OCI-LY7 (cell line): ENCODE results near the gene LAMC1. TPM values are rescaled to one million over a fixed set of nuclear protein-coding genes. Genes with fewer than 3 reads are reported as not detected.

Source experiments
- BruUV-seq: library from RNA; stranded (reverse); fragments of 400-500 nt; replicated peaks from 2 replicates; lab custom pipeline; 2021; lab: Mats Ljungman, UMichigan
- CTCF ChIA-PET: fragments of 300-600 bp; sonication (Branson Sonifier 250); formaldehyde crosslinking; loops from one replicate; lab custom pipeline; 2022; ENCODE audit warnings: antibody characterized with exemption; ENCODE audit not compliant: unreplicated experiment; lab: Charles Lee
- POLR2A ChIA-PET: fragments of 300-600 bp; sonication (Branson Sonifier 250); formaldehyde crosslinking; loops from one replicate; lab custom pipeline; 2022; ENCODE audit warnings: antibody characterized with exemption; lab: Charles Lee
- DNase-seq: peaks from one replicate; pipeline ENCODE4 v3.0.0-alpha.2; 2015; ENCODE audit warnings: low spot score
- H2AFZ ChIP-seq: fragments of 200-600 bp; sonication (generic), shearing (Covaris generic); 2 replicates; pipeline ENCODE4 v1.6.1; 2014; ENCODE audit warnings: mild to moderate bottlenecking, antibody characterized with exemption, low read length, moderate library complexity
- H3K27ac ChIP-seq: fragments of 200-600 bp; sonication (generic); 2 replicates; pipeline ENCODE4 v1.5.1; 2014; ENCODE audit warnings: mixed run types, low read depth, mild to moderate bottlenecking, moderate library complexity, low read length, inconsistent platforms; ENCODE audit not compliant: poor library complexity, severe bottlenecking
- H3K36me3 ChIP-seq: fragments of 200-600 bp; sonication (generic); 2 replicates; pipeline ENCODE4 v1.6.1; 2014; ENCODE audit warnings: mild to moderate bottlenecking, antibody characterized with exemption, low read length, moderate library complexity, mixed read lengths; ENCODE audit not compliant: insufficient read depth
- H3K4me1 ChIP-seq: fragments of 200-600 bp; sonication (generic); 2 replicates; pipeline ENCODE4 v1.5.1; 2014; ENCODE audit warnings: mild to moderate bottlenecking, low read length; ENCODE audit not compliant: insufficient read depth, poor library complexity, severe bottlenecking
- H3K4me2 ChIP-seq: fragments of 200-600 bp; sonication (generic); 2 replicates; pipeline ENCODE4 v1.6.1; 2014; ENCODE audit warnings: mild to moderate bottlenecking, low read length
- H3K4me3 ChIP-seq: fragments of 200-600 bp; sonication (generic); 2 replicates; pipeline ENCODE4 v1.5.1; 2014; ENCODE audit warnings: mild to moderate bottlenecking, low read depth, low read length; ENCODE audit not compliant: poor library complexity, severe bottlenecking
- H3K79me2 ChIP-seq: fragments of 200-600 bp; sonication (generic); 2 replicates; pipeline ENCODE4 v1.6.1; 2016; ENCODE audit warnings: low read depth, mild to moderate bottlenecking, low read length, moderate library complexity, mixed read lengths; ENCODE audit not compliant: insufficient read depth
- H3K9me2 ChIP-seq: fragments of 200-600 bp; sonication (generic); 2 replicates; pipeline ENCODE4 v1.6.1; 2016; ENCODE audit warnings: mild to moderate bottlenecking, low read length, mixed read lengths; ENCODE audit not compliant: insufficient read depth
- H3K9me3 ChIP-seq: fragments of 200-600 bp; sonication (generic); 2 replicates; pipeline ENCODE4 v1.6.1; 2014; ENCODE audit warnings: mild to moderate bottlenecking, mixed run types, low read length, mixed read lengths
- H4K20me1 ChIP-seq: fragments of 200-600 bp; sonication (generic); 2 replicates; pipeline ENCODE4 v1.6.1; 2014; ENCODE audit warnings: mild to moderate bottlenecking, antibody characterized with exemption, low read length, moderate library complexity, mixed read lengths; ENCODE audit not compliant: insufficient read depth
- CTCF ChIP-seq: fragments of 200-600 bp; sonication (generic); conservative IDR thresholded peaks from 2 replicates; pipeline ENCODE4 v1.5.1; 2014; ENCODE audit warnings: mild to moderate bottlenecking, antibody characterized with exemption, low read length, moderate library complexity, mixed read lengths
- EZH2phosphoT487 ChIP-seq: fragments of 200-600 bp; sonication (generic); IDR thresholded peaks from 2 replicates; pipeline ENCODE4 v1.6.1; 2018; ENCODE audit warnings: low read depth, borderline replicate concordance, mild to moderate bottlenecking, mixed run types, antibody characterized with exemption, low read length, moderate library complexity, mixed read lengths
- intact Hi-C: fragments of 100-400 bp; cut with micrococcal nuclease; formaldehyde crosslinking; loops from one replicate; pipeline ENCODE4 v1.10.0; 2022; ENCODE audit not compliant: unreplicated experiment
- total RNA-seq, 2 experiments: library from RNA; depleted of rRNA in 1 of 2; stranded (reverse); fragments of >200 nt in 1 of 2; shearing (Covaris generic) in 1 of 2; gene quantifications; 2 replicates each; pipeline ENCODE4 v1.2.3, GENCODE V29; 2014 to 2022

Gene LAMC1
- total RNA-seq, 2 experiments from 2014 or later: 24.2 to 42.1 TPM

- no peak overlapping the region for H2AFZ ChIP-seq
- TF ChIP-seq EZH2phosphoT487 (no peak), CTCF (no peak)
- DNase-seq: no peak
- peaks cover 5% of the 10 kb centered on the region; the same call in 1 of the 2 replicates for H4K20me1 ChIP-seq
- H3K27ac ChIP-seq: no peak overlapping the region
- ChIA-PET CTCF (interaction anchor here (0.6 kb wide), 1 partner anchor 34 kb away, joined by 4 read pairs; no protein-coding TSS in a partner anchor), POLR2A (interaction anchor here (0.6 to 1.5 kb wide), 5 partner anchors 13 to 327 kb away, joined by 3 to 5 read pairs (median 3); no protein-coding TSS in a partner anchor)
- H3K4me2 ChIP-seq: no peak overlapping the region; the same call in 1 of the 2 replicates
- no peaks in the 10 kb centered on the region for H3K36me3 ChIP-seq
- H3K4me1 ChIP-seq: peaks cover 7% of the 10 kb centered on the region
- no peak overlapping the region for H3K4me3 ChIP-seq
- no peaks in the 10 kb centered on the region for H3K9me3 ChIP-seq
- H3K9me2 ChIP-seq: no peaks in the 10 kb centered on the region
- intact Hi-C loops: no loop called here
- no peaks in the 10 kb centered on the region for H3K79me2 ChIP-seq
- no TSS peak for BruUV-seq
Measured at GRCh38 chr1:183090391-183091006, 67.3 kb downstream of the LAMC1 start.

GRCh38 chr1:183091181-183091580, 68.0 kb downstream of the LAMC1 start:
- H3K4me1 ChIP-seq: peaks cover 7% of the 10 kb centered on the region
- no peak overlapping the region for H2AFZ ChIP-seq
- no peak for DNase-seq
- no peaks in the 10 kb centered on the region for H3K9me3 ChIP-seq
- H3K36me3 ChIP-seq: no peaks in the 10 kb centered on the region
- H3K4me3 ChIP-seq: no peak overlapping the region
- no peak overlapping the region; the same call in 1 of the 2 replicates for H3K4me2 ChIP-seq
- CTCF ChIA-PET: no interaction called here
- H3K79me2 ChIP-seq: no peaks in the 10 kb centered on the region
- H4K20me1 ChIP-seq: peaks cover 5% of the 10 kb centered on the region; the same call in 1 of the 2 replicates
- no peak overlapping the region for H3K27ac ChIP-seq
- intact Hi-C loops: no loop called here
- no peaks in the 10 kb centered on the region for H3K9me2 ChIP-seq
- no TSS peak for BruUV-seq
- TF ChIP-seq EZH2phosphoT487 (no peak), CTCF (no peak)
- POLR2A ChIA-PET: interaction anchor here (0.6 to 1.5 kb wide), 5 partner anchors 14 to 328 kb away, joined by 3 to 5 read pairs (median 3); no protein-coding TSS in a partner anchor

GRCh38 chr1:183092350-183092749, 69.1 kb downstream of the LAMC1 start:
- Histone ChIP-seq H3K79me2 (no peaks in the 10 kb centered on the region), H3K4me3 (no peak overlapping the region), H3K27ac (no peak overlapping the region), H3K4me1 (peaks cover 7% of the 10 kb centered on the region), H3K9me3 (no peaks in the 10 kb centered on the region), H3K36me3 (no peaks in the 10 kb centered on the region), H3K9me2 (no peaks in the 10 kb centered on the region), H4K20me1 (peaks cover 5% of the 10 kb centered on the region; the same call in 1 of the 2 replicates), H3K4me2 (no peak overlapping the region), H2AFZ (no peak overlapping the region)
- ChIA-PET POLR2A (interaction anchor here (1.2 kb wide), 1 partner anchor 19 kb away, joined by 3 read pairs; no protein-coding TSS in a partner anchor), CTCF (no interaction called here)
- no peak for DNase-seq
- intact Hi-C loops: no loop called here
- TF ChIP-seq EZH2phosphoT487 (no peak), CTCF (no peak)
- no TSS peak for BruUV-seq
